Coronary artery (tissue), 2 donors: ENCODE data around the gene SRC.

Source experiments
- DNase-seq: peaks from one replicate; pipeline ENCODE4 v3.0.0-alpha.2; 2017; ENCODE audit warnings: low spot score
- H3K27ac ChIP-seq, 2 donors: fragments of 200-600 bp; sonication (generic); one replicate each; pipeline ENCODE4 v1.5.1; 2016 to 2019
- H3K4me3 ChIP-seq: fragments of 200-600 bp; sonication (generic); 2 replicates; pipeline ENCODE4 v1.5.1; 2016; ENCODE audit warnings: mild to moderate bottlenecking, moderate library complexity
- CTCF ChIP-seq: fragments of 200-600 bp; sonication (generic); IDR thresholded peaks from one replicate; pipeline ENCODE4 v1.5.1; 2019; ENCODE audit warnings: antibody characterized with exemption

SRC gene

DNA sequence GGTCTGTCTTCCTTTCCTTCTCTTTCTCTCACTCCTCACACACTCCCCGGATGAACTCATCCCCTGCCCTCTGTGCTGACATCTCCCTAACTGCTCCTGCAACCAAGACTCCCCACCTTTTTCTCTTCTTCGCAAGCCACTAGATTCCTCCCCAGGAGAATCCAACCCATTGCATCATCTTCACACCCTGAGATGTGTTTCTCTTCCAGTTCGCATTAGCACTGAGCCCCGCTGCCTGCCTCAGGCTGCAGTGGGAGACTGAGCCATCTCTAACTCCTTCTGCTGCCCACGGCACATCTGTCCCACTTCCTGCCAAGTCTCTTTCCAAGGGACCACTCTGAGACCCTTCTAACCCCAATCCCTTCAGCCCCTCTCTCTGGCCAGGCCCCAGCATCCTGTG lies 107.9 kb downstream of the SRC start:
- no peak overlapping the region for H3K4me3 ChIP-seq
- H3K27ac ChIP-seq = no peak overlapping the region
- TF ChIP-seq CTCF = no peak
- no peak for DNase-seq

DNA sequence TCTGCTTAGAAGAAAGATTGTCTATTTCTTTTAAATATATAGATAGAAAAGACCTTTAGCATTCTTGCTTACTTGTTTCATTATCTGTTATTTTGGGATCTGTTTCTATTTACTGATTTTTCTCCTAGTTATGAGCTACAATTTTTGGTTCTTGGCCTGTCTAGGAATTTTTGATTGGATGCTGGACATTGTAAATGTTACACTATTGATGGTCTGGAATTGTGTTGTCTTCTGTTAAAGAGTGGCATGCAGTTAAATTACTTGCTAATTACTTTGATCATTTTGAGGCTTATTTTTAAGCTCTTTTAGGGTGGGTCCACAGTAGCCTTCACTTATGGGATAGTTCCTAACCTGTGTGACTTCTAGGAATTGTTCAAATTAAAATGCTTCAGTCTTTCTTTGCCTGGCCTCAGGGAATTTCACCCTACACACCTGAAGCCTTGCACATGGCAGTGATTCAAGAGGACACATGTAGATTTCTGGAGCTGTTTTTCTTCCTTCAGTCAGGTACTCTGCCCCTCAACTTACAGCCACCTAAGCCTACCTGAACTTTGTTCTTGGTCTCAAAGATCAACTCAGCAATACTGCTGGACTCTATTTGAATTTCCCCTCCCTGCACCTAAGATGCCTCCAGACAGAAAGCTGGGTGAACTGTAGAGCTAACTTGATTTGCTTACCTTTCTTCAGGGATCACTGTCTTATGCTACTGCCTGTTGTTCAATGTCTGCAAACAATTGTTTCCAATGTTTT lies 108.9 kb downstream of the SRC start:
- DNase-seq = no peak
- Histone ChIP-seq H3K27ac (no peak overlapping the region), H3K4me3 (no peak overlapping the region)
- no peak for TF ChIP-seq CTCF
